ENCODE data around the gene GPR132.
"Not testable (repeated sequence)": the region's sequence is repeated elsewhere in the genome, so short reads cannot be mapped to it uniquely, and the experiment has no call there.

GPR132 gene

GRCh38 chr14:105065280-105066228, at the start of gene GPR132:
Gene GPR132 (minus strand): TSS chr14:105065430. CDS start chr14:105055420, 10,010 bp downstream.
- TF ChIP-seq CTCF (IDR thresholded peaks at IDR 0.05; ENCODE audit: low read depth, low read length, missing control alignments) = no peak
- no peak within 1 kb of the TSS for H3K4me3 ChIP-seq (ENCODE audit: low read depth, low read length)
- DNase-seq (ENCODE audit: low read depth) = no peak
- in situ Hi-C loops (cut with HindIII; ENCODE audit: low sequenced_read_pairs) = no loop called here

- H3K4me3 ChIP-seq (ENCODE audit: low read depth, low read length); DNase-seq (ENCODE audit: low read depth); in situ Hi-C loops (cut with HindIII; ENCODE audit: low sequenced_read_pairs): not testable (repeated sequence)
These were observed 44.0 kb upstream of the GPR132 start for GRCh38 chr14:105109243-105109642.

GRCh38 chr14:105108516-105108864, 43.3 kb upstream of the GPR132 start:
- no peak overlapping the region for H3K4me3 ChIP-seq (ENCODE audit: low read depth, low read length)
- DNase-seq (ENCODE audit: low read depth) = no peak
- TF ChIP-seq CTCF (IDR thresholded peaks at IDR 0.05; ENCODE audit: low read depth, low read length, missing control alignments) = no peak
- in situ Hi-C loops (cut with HindIII; ENCODE audit: low sequenced_read_pairs) = no loop called here

GRCh38 chr14:105107781-105108515, 42.7 kb upstream of the GPR132 start:
- no peak overlapping the region for H3K4me3 ChIP-seq (ENCODE audit: low read depth, low read length)
- in situ Hi-C loops (cut with HindIII; ENCODE audit: low sequenced_read_pairs) = no loop called here
- TF ChIP-seq CTCF (IDR thresholded peaks at IDR 0.05; ENCODE audit: low read depth, low read length, missing control alignments) = no peak
- no peak for DNase-seq (ENCODE audit: low read depth)

GRCh38 chr14:105107351-105107750, 42.1 kb upstream of the GPR132 start:
- in situ Hi-C loops (cut with HindIII; ENCODE audit: low sequenced_read_pairs) = no loop called here
- DNase-seq (ENCODE audit: low read depth) = no peak
- H3K4me3 ChIP-seq (ENCODE audit: low read depth, low read length) = no peak overlapping the region
- no peak for TF ChIP-seq CTCF (IDR thresholded peaks at IDR 0.05; ENCODE audit: low read depth, low read length, missing control alignments)

GRCh38 chr14:105105158-105105557, 39.9 kb upstream of the GPR132 start:
- no peak overlapping the region for H3K4me3 ChIP-seq (ENCODE audit: low read depth, low read length)
- no peak for DNase-seq (ENCODE audit: low read depth)
- in situ Hi-C loops (cut with HindIII; ENCODE audit: low sequenced_read_pairs) = no loop called here
- no peak for TF ChIP-seq CTCF (IDR thresholded peaks at IDR 0.05; ENCODE audit: low read depth, low read length, missing control alignments)

GRCh38 chr14:105102893-105103292, 37.7 kb upstream of the GPR132 start:
- in situ Hi-C loops (cut with HindIII; ENCODE audit: low sequenced_read_pairs) = no loop called here
- DNase-seq (ENCODE audit: low read depth) = no peak
- no peak overlapping the region for H3K4me3 ChIP-seq (ENCODE audit: low read depth, low read length)
- no peak for TF ChIP-seq CTCF (IDR thresholded peaks at IDR 0.05; ENCODE audit: low read depth, low read length, missing control alignments)
